ENCODE results near the gene GPR89B.

- no peak for TF ChIP-seq SP1 (IDR thresholded peaks at IDR 0.05)
- no peak for TF ChIP-seq CTBP1 (IDR thresholded peaks at IDR 0.05; ENCODE audit: borderline replicate concordance)
- TF ChIP-seq FOXK2 (IDR thresholded peaks at IDR 0.05) = no peak
- TF ChIP-seq FOXM1 (IDR thresholded peaks at IDR 0.05; ENCODE audit: borderline replicate concordance) = no peak
- no peak for TF ChIP-seq BHLHE40 (IDR thresholded peaks at IDR 0.05; ENCODE audit: borderline replicate concordance)
- no peak for TF ChIP-seq TARDBP (IDR thresholded peaks at IDR 0.05)
These were observed 48.3 kb upstream of the GPR89B start for GRCh38 chr1:147879911-147880310.

Measured in HEK293T (cell line).